Dedifferentiated amniotic fluid mesenchymal stem cell (primary cell): ENCODE measurements around the gene KSR1.
A peak's percentile ranks its signal among the peaks of the same experiment; 100 is the strongest.
"Not testable (repeated sequence)": the region's sequence is repeated elsewhere in the genome, so short reads cannot be mapped to it uniquely, and the experiment has no call there.

Experiments
- DNase-seq: peaks from one replicate; pipeline ENCODE4 v3.0.0-alpha.2; 2016; ENCODE audit errors: extremely low spot score

Gene KSR1

GRCh38 chr17:27609611-27610303 lies 153.5 kb downstream of the KSR1 start:
- no peak for DNase-seq

- no peak for DNase-seq
These were observed 154.0 kb downstream of the KSR1 start for GRCh38 chr17:27610304-27610677.

GRCh38 chr17:27612160-27612770 lies 156.0 kb downstream of the KSR1 start:
- no peak for DNase-seq

GRCh38 chr17:27613433-27613832 lies 157.2 kb downstream of the KSR1 start:
- DNase-seq = no peak

GRCh38 chr17:27615121-27615520 lies 158.9 kb downstream of the KSR1 start:
- no peak for DNase-seq

- no peak for DNase-seq
These were observed 160.2 kb downstream of the KSR1 start for GRCh38 chr17:27616414-27616813.

GRCh38 chr17:27618417-27618816 lies 162.2 kb downstream of the KSR1 start:
- DNase-seq = no peak

GRCh38 chr17:27620721-27621120 lies 164.5 kb downstream of the KSR1 start:
- no peak for DNase-seq

- DNase-seq = no peak
These were observed 165.3 kb downstream of the KSR1 start for GRCh38 chr17:27621536-27621935.

- no peak for DNase-seq
These were observed 165.8 kb downstream of the KSR1 start for GRCh38 chr17:27621942-27622559.

GRCh38 chr17:27622986-27623385 lies 166.7 kb downstream of the KSR1 start:
- DNase-seq = no peak

- DNase-seq = no peak
These were observed 167.4 kb downstream of the KSR1 start for GRCh38 chr17:27623614-27624013.

- no peak for DNase-seq
These were observed 168.3 kb downstream of the KSR1 start for GRCh38 chr17:27624539-27624938.

- DNase-seq = no peak
These were observed 169.6 kb downstream of the KSR1 start for GRCh38 chr17:27625856-27626255.

- DNase-seq = no peak
These were observed 171.3 kb downstream of the KSR1 start for GRCh38 chr17:27627514-27627913.

- DNase-seq = no peak
These were observed 172.1 kb downstream of the KSR1 start for GRCh38 chr17:27628376-27628775.

- peak; percentile 46 for DNase-seq
These were observed 173.0 kb downstream of the KSR1 start for GRCh38 chr17:27629260-27629659.

GRCh38 chr17:27630607-27631410 lies 174.6 kb downstream of the KSR1 start, which contains the start of gene LGALS9:
Gene LGALS9, plus strand, starts transcription at chr17:27631188. Its CDS starts 78 bp downstream, at chr17:27631266.
- no peak for DNase-seq

- no peak for DNase-seq
These were observed 175.1 kb downstream of the KSR1 start for GRCh38 chr17:27631411-27631760.

GRCh38 chr17:27631897-27632725 lies 175.9 kb downstream of the KSR1 start:
- DNase-seq = no peak

- not testable (repeated sequence) for DNase-seq
These were observed 176.5 kb downstream of the KSR1 start for GRCh38 chr17:27632766-27633165.
